Measurements from ENCODE around the gene SORBS2.
"Not testable (repeated sequence)": the region's sequence is repeated elsewhere in the genome, so short reads cannot be mapped to it uniquely, and the experiment has no call there.

SORBS2 gene

GRCh38 chr4:185708348-185708747 is 103.6 kb downstream of the SORBS2 start:
- DNase-seq: no peak

GRCh38 chr4:185707622-185708021 is 104.4 kb downstream of the SORBS2 start:
- not testable (repeated sequence) for DNase-seq

- no peak for DNase-seq
These were observed 109.8 kb downstream of the SORBS2 start for GRCh38 chr4:185702147-185702663.

GRCh38 chr4:185700630-185701029 is 111.4 kb downstream of the SORBS2 start:
- no peak for DNase-seq

- DNase-seq: no peak
These were observed 111.9 kb downstream of the SORBS2 start for GRCh38 chr4:185700048-185700447.

- DNase-seq: no peak
These were observed 114.5 kb downstream of the SORBS2 start for GRCh38 chr4:185697488-185697887.

GRCh38 chr4:185695743-185696142 is 116.3 kb downstream of the SORBS2 start:
- DNase-seq: no peak

- no peak for DNase-seq
These were observed 118.3 kb downstream of the SORBS2 start for GRCh38 chr4:185693548-185694215.

- no peak for DNase-seq
These were observed 122.6 kb downstream of the SORBS2 start for GRCh38 chr4:185689407-185689806.

- DNase-seq: no peak
These were observed 126.2 kb downstream of the SORBS2 start for GRCh38 chr4:185685804-185686203.

- no peak for DNase-seq
These were observed 128.1 kb downstream of the SORBS2 start for GRCh38 chr4:185683896-185684295.

GRCh38 chr4:185683222-185683621 is 128.8 kb downstream of the SORBS2 start:
- DNase-seq: no peak

- DNase-seq: no peak
These were observed 129.8 kb downstream of the SORBS2 start for GRCh38 chr4:185682236-185682635.

GRCh38 chr4:185681604-185682003 is 130.4 kb downstream of the SORBS2 start:
- DNase-seq: no peak

GRCh38 chr4:185680617-185681016 is 131.4 kb downstream of the SORBS2 start:
- DNase-seq: no peak

GRCh38 chr4:185679523-185679922 is 132.5 kb downstream of the SORBS2 start:
- no peak for DNase-seq

GRCh38 chr4:185677637-185678314 is 134.2 kb downstream of the SORBS2 start:
- DNase-seq: no peak

GRCh38 chr4:185672618-185673017 is 139.4 kb downstream of the SORBS2 start:
- DNase-seq: no peak

- DNase-seq: no peak
These were observed 139.8 kb downstream of the SORBS2 start for GRCh38 chr4:185672151-185672550.

- no peak for DNase-seq
These were observed 140.5 kb downstream of the SORBS2 start for GRCh38 chr4:185671496-185671895.

GRCh38 chr4:185671066-185671465 is 140.9 kb downstream of the SORBS2 start:
- no peak for DNase-seq

GRCh38 chr4:185669288-185669687 is 142.7 kb downstream of the SORBS2 start:
- DNase-seq: no peak

GRCh38 chr4:185666156-185666555 is 145.8 kb downstream of the SORBS2 start:
- DNase-seq: no peak

GRCh38 chr4:185665655-185666054 is 146.3 kb downstream of the SORBS2 start:
- DNase-seq: no peak

- DNase-seq: no peak
These were observed 147.5 kb downstream of the SORBS2 start for GRCh38 chr4:185664481-185664880.

Measured in stimulated activated naive CD4-positive, alpha-beta T cell (primary cell).